Naive thymus-derived CD4-positive, alpha-beta T cell (primary cell): Measurements from ENCODE around the gene RNF17. TPM values are rescaled to one million over a fixed set of nuclear protein-coding genes. Genes with fewer than 3 reads are reported as not detected.

Experiments used
- ATAC-seq: fragments of 150-1000 bp; cut with Tn5 transposase; 2 replicates; pipeline ENCODE4 v1.10.0; 2021; ENCODE audit warnings: mild to moderate bottlenecking, moderate library complexity
- CTCF ChIA-PET: fragments of 350-600 bp; sonication (Branson Sonifier 250); formaldehyde crosslinking; loops from one replicate; lab custom pipeline; 2021; ENCODE audit warnings: antibody characterized with exemption; lab: Charles Lee
- POLR2A ChIA-PET: fragments of 350-600 bp; sonication (Branson Sonifier 250); formaldehyde crosslinking; loops from one replicate; lab custom pipeline; 2021; ENCODE audit warnings: antibody characterized with exemption, inconsistent platforms; lab: Charles Lee
- DNase-seq, 9 donors: peaks; one replicate each; pipeline versions ENCODE4 v3.0.0 to v3.0.0-alpha.2; 2020 to 2022; ENCODE audit warnings: mixed read lengths in 1 of 9
- H3K27ac ChIP-seq: one replicate; pipeline ENCODE4 v1.7.0; 2013; ENCODE audit warnings: mild to moderate bottlenecking, low read depth, low read length, moderate library complexity
- H3K27me3 ChIP-seq, 2 donors: one replicate each; pipeline ENCODE4 v1.7.0; 2013; ENCODE audit warnings: low read length in 2 of 2, mild to moderate bottlenecking in 2 of 2, moderate library complexity in 2 of 2; ENCODE audit not compliant: control insufficient read depth in 2 of 2, insufficient read depth in 2 of 2
- H3K36me3 ChIP-seq, 3 experiments: 1 replicate in 2 of 3; 2 replicates in 1 of 3; pipeline ENCODE4 v1.7.0; 2013; ENCODE audit warnings: low read length in 3 of 3, mild to moderate bottlenecking in 3 of 3, moderate library complexity in 1 of 3; ENCODE audit not compliant: insufficient read depth in 3 of 3, control insufficient read depth in 2 of 3
- H3K4me1 ChIP-seq, 2 donors: one replicate each; pipeline ENCODE4 v1.7.0; 2013; ENCODE audit warnings: low read length in 2 of 2, mild to moderate bottlenecking in 2 of 2, moderate library complexity in 1 of 2; ENCODE audit not compliant: control insufficient read depth in 2 of 2, insufficient read depth in 2 of 2
- H3K4me3 ChIP-seq: 2 replicates; pipeline ENCODE4 v1.7.0; 2013; ENCODE audit warnings: mild to moderate bottlenecking, low read length
- H3K9me3 ChIP-seq, 3 experiments: 1 replicate in 2 of 3; 2 replicates in 1 of 3; pipeline ENCODE4 v1.7.0; 2013; ENCODE audit warnings: low read length in 3 of 3; ENCODE audit not compliant: control insufficient read depth in 2 of 3
- H3K27ac Mint-ChIP-seq, 9 donors: one replicate each; pipeline ENCODE4 v1.8.0; 2020 to 2022; ENCODE audit warnings: mixed read lengths in 9 of 9, mild to moderate bottlenecking in 8 of 9, moderate library complexity in 5 of 9, inconsistent platforms in 2 of 9
- H3K27me3 Mint-ChIP-seq, 5 donors: one replicate each; pipeline ENCODE4 v1.8.0; 2021 to 2022; ENCODE audit warnings: mixed read lengths in 5 of 5, mild to moderate bottlenecking in 1 of 5
- H3K36me3 Mint-ChIP-seq, 5 donors: one replicate each; pipeline ENCODE4 v1.8.0; 2020 to 2022; ENCODE audit warnings: mixed read lengths in 5 of 5, mild to moderate bottlenecking in 3 of 5, inconsistent platforms in 1 of 5
- H3K4me1 Mint-ChIP-seq, 7 donors: one replicate each; pipeline ENCODE4 v1.8.0; 2020 to 2022; ENCODE audit warnings: mixed read lengths in 7 of 7, mild to moderate bottlenecking in 3 of 7, inconsistent platforms in 1 of 7
- H3K4me3 Mint-ChIP-seq, 10 donors: one replicate each; pipeline ENCODE4 v1.8.0; 2020 to 2022; ENCODE audit warnings: mild to moderate bottlenecking in 10 of 10, mixed read lengths in 10 of 10, moderate library complexity in 6 of 10, inconsistent platforms in 2 of 10
- H3K9me3 Mint-ChIP-seq, 11 donors: one replicate each; pipeline ENCODE4 v1.8.0; 2020 to 2022; ENCODE audit warnings: mixed read lengths in 11 of 11, mild to moderate bottlenecking in 4 of 11, inconsistent platforms in 1 of 11, moderate library complexity in 1 of 11
- intact Hi-C, 2 donors: fragments of 100-400 bp; cut with micrococcal nuclease; formaldehyde crosslinking; loops; one replicate each; pipeline ENCODE4 v1.15.1; 2023
- polyA plus RNA-seq, 2 donors: library from polyadenylated mRNA; unstranded; fragments of 300-500 nt; fragmentation: Illumina TruSeq; gene quantifications; one replicate each; pipeline ENCODE4 v1.2.3, GENCODE V29; 2021
- total RNA-seq, 6 experiments: library from RNA in 5 of 6; stranded (reverse) in 5 of 6; gene quantifications; 1 replicate in 5 of 6; 2 replicates in 1 of 6; pipeline ENCODE4 v1.2.3 and lab custom pipeline; 2021 to 2026

Gene RNF17
- total and polyA plus RNA-seq, 7 experiments from 2014 or later, result 0.24 to 1.1 (median 0.53) TPM; not detected in 3

GRCh38 chr13:24842549-24843274, 78.7 kb downstream of the RNF17 start:
- Histone ChIP-seq H3K9me3 (no peaks in the 10 kb centered on the region), H3K27ac (no peak overlapping the region), H3K36me3 (no peaks in the 10 kb centered on the region), H3K27me3 (no peaks in the 10 kb centered on the region), H3K4me3 (no peak overlapping the region), H3K4me1 (no peaks in the 10 kb centered on the region)
- intact Hi-C loops, result no loop called here
- ATAC-seq (no peak), DNase-seq (no peak)
- CTCF ChIA-PET, result no interaction called here
- Mint-ChIP-seq H3K36me3 (no peaks in the 10 kb centered on the region), H3K4me3 (no peak overlapping the region), H3K9me3 (peaks cover 0 to 2% (median 0%) of the 10 kb centered on the region in 11 donors), H3K27ac (no peak overlapping the region), H3K27me3 (peaks cover 0 to 45% (median 3%) of the 10 kb centered on the region in 5 donors), H3K4me1 (no peaks in the 10 kb centered on the region)
- POLR2A ChIA-PET, result no interaction called here

- POLR2A ChIA-PET, result no interaction called here
- H3K4me1 Mint-ChIP-seq, result no peaks in the 10 kb centered on the region
- no peak for DNase-seq
- Histone ChIP-seq H3K27me3 (peaks cover 2 to 6% of the 10 kb centered on the region in 2 donors), H3K36me3 (no peaks in the 10 kb centered on the region), H3K4me3 (no peak overlapping the region), H3K9me3 (no peaks in the 10 kb centered on the region), H3K27ac (no peak overlapping the region), H3K4me1 (no peaks in the 10 kb centered on the region)
- H3K9me3 Mint-ChIP-seq, result peaks cover 0 to 1% (median 0%) of the 10 kb centered on the region in 11 donors
- ATAC-seq, result no peak
- no peak overlapping the region for H3K27ac Mint-ChIP-seq
- H3K27me3 Mint-ChIP-seq, result peaks cover under 1 to 17% (median 11%) of the 10 kb centered on the region in 5 donors
- no peak overlapping the region for H3K4me3 Mint-ChIP-seq
- no peaks in the 10 kb centered on the region for H3K36me3 Mint-ChIP-seq
- intact Hi-C loops, result no loop called here
- CTCF ChIA-PET, result no interaction called here
Observed at GRCh38 chr13:24851546-24851945, 87.6 kb downstream of the RNF17 start.

GRCh38 chr13:24854311-24854710, 90.3 kb downstream of the RNF17 start:
- ChIA-PET CTCF (no interaction called here), POLR2A (no interaction called here)
- Mint-ChIP-seq H3K27me3 (peaks cover 5 to 25% (median 11%) of the 10 kb centered on the region in 5 donors), H3K36me3 (no peaks in the 10 kb centered on the region), H3K4me3 (no peak overlapping the region), H3K9me3 (peaks cover 0 to 1% (median 0%) of the 10 kb centered on the region in 11 donors), H3K27ac (no peak overlapping the region), H3K4me1 (no peaks in the 10 kb centered on the region)
- ATAC-seq (no peak), DNase-seq (no peak)
- intact Hi-C loops, result no loop called here
- no peaks in the 10 kb centered on the region for H3K36me3 ChIP-seq
- H3K9me3 ChIP-seq, result no peaks in the 10 kb centered on the region
- H3K4me1 ChIP-seq, result no peaks in the 10 kb centered on the region
- peaks cover 2 to 6% of the 10 kb centered on the region in 2 donors for H3K27me3 ChIP-seq
- no peak overlapping the region for H3K4me3 ChIP-seq
- H3K27ac ChIP-seq, result no peak overlapping the region

- ChIA-PET POLR2A (no interaction called here), CTCF (no interaction called here)
- no peaks in the 10 kb centered on the region for H3K4me1 ChIP-seq
- no peak overlapping the region for H3K27ac Mint-ChIP-seq
- H3K36me3 Mint-ChIP-seq, result no peaks in the 10 kb centered on the region
- no peaks in the 10 kb centered on the region for H3K36me3 ChIP-seq
- peaks cover 0 to 16% (median 5%) of the 10 kb centered on the region in 5 donors for H3K27me3 Mint-ChIP-seq
- H3K4me1 Mint-ChIP-seq, result peaks cover 0 to 2% (median 0%) of the 10 kb centered on the region in 7 donors
- peaks cover 0 to under 1% of the 10 kb centered on the region in 2 donors for H3K27me3 ChIP-seq
- DNase-seq (no peak), ATAC-seq (no peak)
- intact Hi-C loops, result no loop called here
- no peaks in the 10 kb centered on the region for H3K9me3 ChIP-seq
- H3K4me3 ChIP-seq, result no peak overlapping the region
- no peak overlapping the region for H3K27ac ChIP-seq
- H3K9me3 Mint-ChIP-seq, result peaks cover 0 to 3% (median 0%) of the 10 kb centered on the region in 11 donors
- H3K4me3 Mint-ChIP-seq, result no peak overlapping the region
Observed at GRCh38 chr13:24858953-24859352, 95.0 kb downstream of the RNF17 start.

- peaks cover 0 to 3% (median 0%) of the 10 kb centered on the region in 11 donors for H3K9me3 Mint-ChIP-seq
- ATAC-seq (no peak), DNase-seq (no peak)
- no peak overlapping the region for H3K27ac Mint-ChIP-seq
- ChIA-PET POLR2A (no interaction called here), CTCF (no interaction called here)
- H3K9me3 ChIP-seq, result no peaks in the 10 kb centered on the region
- H3K27me3 ChIP-seq, result no peaks in the 10 kb centered on the region
- H3K36me3 ChIP-seq, result no peaks in the 10 kb centered on the region
- peaks cover 0 to 19% (median 3%) of the 10 kb centered on the region in 5 donors for H3K27me3 Mint-ChIP-seq
- no peaks in the 10 kb centered on the region for H3K36me3 Mint-ChIP-seq
- intact Hi-C loops, result no loop called here
- H3K4me1 ChIP-seq, result no peaks in the 10 kb centered on the region
- H3K4me3 Mint-ChIP-seq, result no peak overlapping the region
- H3K4me3 ChIP-seq, result no peak overlapping the region
- peaks cover 0 to 8% (median 0%) of the 10 kb centered on the region in 7 donors for H3K4me1 Mint-ChIP-seq
- no peak overlapping the region for H3K27ac ChIP-seq
Observed at GRCh38 chr13:24860770-24861169, 96.8 kb downstream of the RNF17 start.

GRCh38 chr13:24861617-24862362, 97.8 kb downstream of the RNF17 start:
- Histone ChIP-seq H3K4me1 (no peaks in the 10 kb centered on the region), H3K4me3 (no peak overlapping the region), H3K9me3 (no peaks in the 10 kb centered on the region), H3K27me3 (no peaks in the 10 kb centered on the region), H3K27ac (no peak overlapping the region), H3K36me3 (no peaks in the 10 kb centered on the region)
- ChIA-PET POLR2A (no interaction called here), CTCF (no interaction called here)
- H3K9me3 Mint-ChIP-seq, result peaks cover 0 to 1% (median 0%) of the 10 kb centered on the region in 11 donors
- DNase-seq (no peak), ATAC-seq (no peak)
- intact Hi-C loops, result no loop called here
- H3K27ac Mint-ChIP-seq, result no peak overlapping the region
- peaks cover 0 to 10% (median 0%) of the 10 kb centered on the region in 7 donors for H3K4me1 Mint-ChIP-seq
- H3K36me3 Mint-ChIP-seq, result no peaks in the 10 kb centered on the region
- peaks cover 0 to 25% (median 5%) of the 10 kb centered on the region in 5 donors for H3K27me3 Mint-ChIP-seq
- H3K4me3 Mint-ChIP-seq, result no peak overlapping the region
